Trophoblast cell (in vitro differentiated cells and primary cell): ENCODE measurements around the gene PARD3B.

Source experiments
- DNase-seq, 2 donors: peaks; one replicate each; pipeline ENCODE4 v3.0.0-alpha.2; 2016
- H2AFZ ChIP-seq: 2 replicates; pipeline ENCODE4 v1.6.1; 2013; ENCODE audit warnings: low read length, moderate library complexity, mild to moderate bottlenecking; ENCODE audit not compliant: insufficient read depth, poor library complexity
- H2AK5ac ChIP-seq: 2 replicates; pipeline ENCODE4 v1.6.1; 2013; ENCODE audit warnings: mild to moderate bottlenecking, low read length
- H2BK120ac ChIP-seq: 2 replicates; pipeline ENCODE4 v1.6.1; 2013; ENCODE audit warnings: low read length, mild to moderate bottlenecking, moderate library complexity; ENCODE audit not compliant: insufficient read depth, poor library complexity
- H2BK12ac ChIP-seq: 2 replicates; pipeline ENCODE4 v1.6.1; 2013; ENCODE audit warnings: mild to moderate bottlenecking, low read length, moderate library complexity
- H2BK5ac ChIP-seq: 2 replicates; pipeline ENCODE4 v1.6.1; 2013; ENCODE audit warnings: low read length, low read depth, moderate library complexity, mild to moderate bottlenecking; ENCODE audit not compliant: poor library complexity
- H3K14ac ChIP-seq: 2 replicates; pipeline ENCODE4 v1.6.1; 2013; ENCODE audit warnings: mild to moderate bottlenecking, low read length
- H3K18ac ChIP-seq: 2 replicates; pipeline ENCODE4 v1.6.1; 2013; ENCODE audit warnings: mild to moderate bottlenecking, low read length
- H3K23ac ChIP-seq: 2 replicates; pipeline ENCODE4 v1.6.1; 2013; ENCODE audit warnings: low read length
- H3K27ac ChIP-seq: 2 replicates; pipeline ENCODE4 v1.5.1; 2013; ENCODE audit warnings: low read depth, mild to moderate bottlenecking, inconsistent platforms, low read length, moderate library complexity
- H3K27me3 ChIP-seq: 2 replicates; pipeline ENCODE4 v1.6.1; 2013; ENCODE audit warnings: inconsistent platforms, mild to moderate bottlenecking, low read length, moderate library complexity; ENCODE audit not compliant: insufficient read depth
- H3K36me3 ChIP-seq, 2 experiments: 1 replicate in 1 of 2; 2 replicates in 1 of 2; pipeline ENCODE4 v1.6.1; 2013; ENCODE audit warnings: low read length in 2 of 2, mild to moderate bottlenecking in 2 of 2, moderate library complexity in 1 of 2; ENCODE audit not compliant: insufficient read depth in 2 of 2, control insufficient read depth in 1 of 2
- H3K4ac ChIP-seq: 2 replicates; pipeline ENCODE4 v1.6.1; 2013; ENCODE audit warnings: low read depth, mild to moderate bottlenecking, low read length, moderate library complexity
- H3K4me1 ChIP-seq, 2 experiments: 1 replicate in 1 of 2; 2 replicates in 1 of 2; pipeline ENCODE4 v1.6.1; 2013; ENCODE audit warnings: low read length in 2 of 2, mild to moderate bottlenecking in 2 of 2, moderate library complexity in 1 of 2; ENCODE audit not compliant: insufficient read depth in 2 of 2, control insufficient read depth in 1 of 2
- H3K4me2 ChIP-seq: 2 replicates; pipeline ENCODE4 v1.6.1; 2013; ENCODE audit warnings: inconsistent platforms, mild to moderate bottlenecking, low read length, moderate library complexity
- H3K4me3 ChIP-seq: 2 replicates; pipeline ENCODE4 v1.5.1; 2013; ENCODE audit warnings: mild to moderate bottlenecking, low read depth, low read length, inconsistent platforms
- H3K79me1 ChIP-seq: one replicate; pipeline ENCODE4 v1.6.1; 2013; ENCODE audit warnings: low read length
- H3K79me2 ChIP-seq: 2 replicates; pipeline ENCODE4 v1.6.1; 2013; ENCODE audit warnings: low read length, mild to moderate bottlenecking; ENCODE audit not compliant: control insufficient read depth, insufficient read depth, poor library complexity
- H3K9ac ChIP-seq: 2 replicates; pipeline ENCODE4 v1.6.1; 2013; ENCODE audit warnings: mild to moderate bottlenecking, low read length
- H3K9me3 ChIP-seq: 2 replicates; pipeline ENCODE4 v1.6.1; 2013; ENCODE audit warnings: low read depth, mild to moderate bottlenecking, control low read depth, inconsistent platforms, low read length; ENCODE audit not compliant: insufficient read depth
- H4K12ac ChIP-seq: 2 replicates; pipeline ENCODE4 v1.6.1; 2013; ENCODE audit warnings: low read depth, mild to moderate bottlenecking, low read length, moderate library complexity
- H4K8ac ChIP-seq: 2 replicates; pipeline ENCODE4 v1.6.1; 2013; ENCODE audit warnings: low read depth, mild to moderate bottlenecking, low read length, moderate library complexity
- H4K91ac ChIP-seq: one replicate; pipeline ENCODE4 v1.6.1; 2013; ENCODE audit warnings: low read depth, mild to moderate bottlenecking, low read length, moderate library complexity
- WGBS: extraction: QIAGEN DNeasy Blood & Tissue Kit; methylation state at CpG from one replicate; pipeline ENCODE4 v1.1.7; 2013; ENCODE audit warnings: missing lambda C conversion rate; ENCODE audit not compliant: insufficient read length, insufficient coverage; ENCODE audit errors: extremely low coverage; 5-methylcytosine and 5-hydroxymethylcytosine counted together

Gene PARD3B

GRCh38 chr2:205539603-205540002, 994.3 kb downstream of the PARD3B start:
- H3K9ac ChIP-seq, result no peak overlapping the region
- H2AK5ac ChIP-seq, result no peak overlapping the region

GRCh38 chr2:205540036-205540435, 994.8 kb downstream of the PARD3B start:
- Histone ChIP-seq H2BK5ac (no peak overlapping the region), H3K36me3 (no peaks in the 10 kb centered on the region), H3K9ac (no peak overlapping the region), H3K4me2 (no peak overlapping the region), H3K4me3 (no peak overlapping the region), H3K9me3 (no peaks in the 10 kb centered on the region), H2AK5ac (no peak overlapping the region), H3K23ac (no peak overlapping the region), H4K8ac (no peak overlapping the region), H3K27me3 (no peaks in the 10 kb centered on the region), H3K79me1 (no peaks in the 10 kb centered on the region), H4K91ac (no peak overlapping the region), H2BK120ac (no peak overlapping the region), H3K4ac (no peak overlapping the region), H3K27ac (no peak overlapping the region), H4K12ac (no peak overlapping the region), H3K14ac (no peak overlapping the region), H3K18ac (no peak overlapping the region), H3K4me1 (no peaks in the 10 kb centered on the region), H2BK12ac (no peak overlapping the region), H3K79me2 (no peaks in the 10 kb centered on the region), H2AFZ (no peak overlapping the region)
- no CpG with 5 or more reads among the region's 5 CpGs for WGBS
- no peak for DNase-seq

More at GRCh38 chr2:205539603-205540002, 994.3 kb downstream of the PARD3B start:
- Histone ChIP-seq H3K4me3 (no peak overlapping the region), H3K79me2 (no peaks in the 10 kb centered on the region), H3K4me1 (no peaks in the 10 kb centered on the region), H3K27ac (no peak overlapping the region), H3K36me3 (no peaks in the 10 kb centered on the region), H3K9me3 (no peaks in the 10 kb centered on the region), H3K23ac (no peak overlapping the region), H4K12ac (no peak overlapping the region), H2AFZ (no peak overlapping the region), H2BK12ac (no peak overlapping the region), H3K27me3 (no peaks in the 10 kb centered on the region), H4K91ac (no peak overlapping the region), H3K79me1 (no peaks in the 10 kb centered on the region), H2BK120ac (no peak overlapping the region), H3K4ac (no peak overlapping the region), H4K8ac (no peak overlapping the region), H2BK5ac (no peak overlapping the region), H3K14ac (no peak overlapping the region), H3K4me2 (no peak overlapping the region), H3K18ac (no peak overlapping the region)
- DNase-seq, result no peak
- WGBS, result no CpG with 5 or more reads among the region's 5 CpGs

- H4K8ac ChIP-seq, result no peak overlapping the region
- WGBS, result no CpG with 5 or more reads among the region's 5 CpGs
- H3K79me2 ChIP-seq, result no peaks in the 10 kb centered on the region
- no peaks in the 10 kb centered on the region for H3K4me1 ChIP-seq
- H2BK120ac ChIP-seq, result no peak overlapping the region
- H3K14ac ChIP-seq, result no peak overlapping the region
- H4K91ac ChIP-seq, result no peak overlapping the region
- H3K23ac ChIP-seq, result no peak overlapping the region
- H3K9me3 ChIP-seq, result no peaks in the 10 kb centered on the region
- no peak overlapping the region for H3K27ac ChIP-seq
- H3K4ac ChIP-seq, result no peak overlapping the region
- no peak overlapping the region for H2AFZ ChIP-seq
- H4K12ac ChIP-seq, result no peak overlapping the region
- no peak overlapping the region for H3K9ac ChIP-seq
- no peak overlapping the region for H2BK12ac ChIP-seq
- no peak overlapping the region for H3K18ac ChIP-seq
- no peak for DNase-seq
- H2AK5ac ChIP-seq, result no peak overlapping the region
- H3K4me2 ChIP-seq, result no peak overlapping the region
- no peaks in the 10 kb centered on the region for H3K79me1 ChIP-seq
- H3K4me3 ChIP-seq, result no peak overlapping the region
- no peaks in the 10 kb centered on the region for H3K27me3 ChIP-seq
- H3K36me3 ChIP-seq, result no peaks in the 10 kb centered on the region
- H2BK5ac ChIP-seq, result no peak overlapping the region
Measured at GRCh38 chr2:205543262-205543843, 998.1 kb downstream of the PARD3B start.

GRCh38 chr2:205543937-205544702, 998.8 kb downstream of the PARD3B start:
- Histone ChIP-seq H2BK5ac (no peak overlapping the region), H3K4me3 (no peak overlapping the region), H3K18ac (no peak overlapping the region), H2BK120ac (no peak overlapping the region), H4K91ac (no peak overlapping the region), H3K79me2 (no peaks in the 10 kb centered on the region), H4K12ac (no peak overlapping the region), H3K27ac (no peak overlapping the region), H3K36me3 (no peaks in the 10 kb centered on the region), H3K4ac (no peak overlapping the region), H3K4me1 (no peaks in the 10 kb centered on the region), H3K23ac (no peak overlapping the region), H3K9me3 (no peaks in the 10 kb centered on the region), H3K4me2 (no peak overlapping the region), H2BK12ac (no peak overlapping the region), H2AK5ac (no peak overlapping the region), H3K27me3 (no peaks in the 10 kb centered on the region), H4K8ac (no peak overlapping the region), H3K79me1 (no peaks in the 10 kb centered on the region), H3K14ac (no peak overlapping the region), H3K9ac (no peak overlapping the region), H2AFZ (no peak overlapping the region)
- no CpG with 5 or more reads among the region's 2 CpGs for WGBS
- DNase-seq, result no peak
